NCI-H1694 treated with DMSO at 0.1 percent for 48 hours (cell line): ENCODE data around the gene TBC1D12.

ENCODE experiments used
- DNase-seq: peaks from one replicate; lab custom pipeline; 2025; lab: John Stamatoyannopoulos, UW

The TBC1D12 gene

GRCh38 chr10:94407668-94408067 is 5.3 kb downstream of the TBC1D12 start:
- no peak for DNase-seq

- no peak for DNase-seq
These were observed 6.8 kb downstream of the TBC1D12 start for GRCh38 chr10:94409021-94409657.

DNA sequence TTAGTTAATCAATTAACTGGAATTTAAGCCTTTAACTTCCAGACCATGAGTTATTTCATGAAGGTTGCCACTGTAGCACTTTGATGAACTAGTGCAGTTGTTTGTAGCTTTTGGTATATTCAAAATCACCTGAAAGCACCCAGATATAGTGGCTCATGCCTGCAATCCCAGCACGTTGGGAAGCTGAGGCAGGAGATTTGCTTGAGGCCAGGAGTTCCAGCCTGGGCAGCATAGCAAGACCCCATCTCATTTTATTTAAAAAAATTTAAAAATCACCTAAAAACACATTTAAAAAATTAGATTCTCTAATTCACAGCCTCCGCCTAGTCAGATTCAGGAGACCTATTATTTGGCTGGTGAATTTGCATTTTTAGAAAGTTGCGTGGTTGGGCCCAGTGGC is 9.0 kb downstream of the TBC1D12 start:
- no peak for DNase-seq

DNA sequence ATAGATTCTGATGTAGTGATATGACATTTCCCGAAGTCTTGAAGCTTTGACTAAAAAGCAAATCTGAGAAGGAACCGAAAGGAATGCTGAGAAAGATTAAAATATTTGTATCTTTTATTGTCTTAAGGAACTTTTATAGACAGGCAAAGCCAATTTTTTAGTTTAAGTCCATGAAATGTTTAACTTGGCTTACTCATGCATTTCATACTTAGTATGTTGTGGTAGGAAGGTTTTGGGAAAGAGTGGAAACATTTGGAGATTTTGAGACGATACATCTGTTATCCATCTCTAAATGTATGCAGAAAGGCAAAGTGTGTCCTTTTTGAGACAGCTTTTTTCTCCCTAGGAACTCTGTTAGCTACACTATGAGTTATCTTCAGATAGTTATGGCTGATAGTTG is 10.1 kb downstream of the TBC1D12 start:
- no peak for DNase-seq

GRCh38 chr10:94413361-94413760 is 11.0 kb downstream of the TBC1D12 start:
- DNase-seq: no peak

DNA sequence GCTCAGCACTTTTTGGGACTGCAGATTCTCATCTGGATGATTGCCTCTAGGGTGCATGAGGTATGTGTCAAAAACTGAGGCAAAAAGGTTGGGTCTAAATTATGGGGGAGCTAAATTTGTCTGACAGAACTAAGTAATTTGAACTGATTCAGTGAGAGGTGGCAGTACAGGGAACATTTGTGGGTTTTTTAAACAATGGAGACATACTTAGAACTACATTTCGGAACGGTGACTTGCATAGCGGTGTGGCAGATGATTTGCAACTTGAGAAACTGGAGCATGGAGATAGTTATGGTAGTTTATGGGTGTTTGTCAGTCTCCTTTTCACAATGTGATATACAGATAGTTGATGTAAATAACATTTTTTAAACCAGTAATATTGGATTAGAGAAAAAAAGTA is 14.6 kb downstream of the TBC1D12 start:
- no peak for DNase-seq

- DNase-seq: no peak
These were observed 15.0 kb downstream of the TBC1D12 start for GRCh38 chr10:94417321-94417720.

DNA sequence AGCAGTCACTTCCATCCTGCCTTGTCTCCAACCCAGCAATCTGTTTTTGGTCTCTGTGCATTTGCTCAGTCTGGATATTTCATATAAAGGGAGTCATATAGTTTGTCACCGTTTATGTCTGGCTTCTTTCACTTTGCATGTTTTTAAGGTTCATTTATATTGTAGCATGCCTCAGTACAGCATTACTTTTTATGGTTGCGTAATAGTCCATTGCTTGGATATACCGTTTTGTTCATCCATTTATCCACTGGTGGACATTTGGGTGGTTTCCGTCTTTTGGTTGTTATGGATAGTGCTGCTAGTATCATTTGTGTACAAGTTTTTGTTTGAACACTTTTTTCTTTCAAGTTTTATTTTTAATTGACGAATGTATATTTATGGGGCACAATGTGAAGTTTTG is 18.2 kb downstream of the TBC1D12 start:
- DNase-seq: no peak

DNA sequence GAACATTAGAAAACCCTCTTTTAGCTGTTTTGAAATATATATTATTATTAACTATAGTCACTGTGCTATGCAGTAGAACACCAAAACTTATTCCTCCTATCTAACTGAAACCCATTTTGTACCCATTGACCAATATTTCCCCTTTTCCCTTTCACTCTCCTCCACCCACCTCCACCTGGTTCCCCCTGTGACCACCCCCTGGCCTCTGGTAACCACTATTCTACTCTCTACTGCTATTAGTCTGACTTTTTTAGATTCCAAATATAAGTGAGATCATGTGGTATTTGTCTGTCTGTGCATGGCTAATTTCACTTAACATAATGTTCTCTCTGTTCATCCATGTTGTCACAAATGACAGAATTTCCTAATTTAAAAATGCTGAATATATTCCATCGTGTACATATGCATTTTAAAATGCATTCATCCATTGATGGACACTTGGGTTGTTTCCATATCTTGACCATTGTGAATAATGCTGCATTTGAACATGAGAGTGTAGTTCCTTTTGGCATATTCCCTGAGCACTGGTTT is 18.7 kb downstream of the TBC1D12 start:
- no peak for DNase-seq

DNA sequence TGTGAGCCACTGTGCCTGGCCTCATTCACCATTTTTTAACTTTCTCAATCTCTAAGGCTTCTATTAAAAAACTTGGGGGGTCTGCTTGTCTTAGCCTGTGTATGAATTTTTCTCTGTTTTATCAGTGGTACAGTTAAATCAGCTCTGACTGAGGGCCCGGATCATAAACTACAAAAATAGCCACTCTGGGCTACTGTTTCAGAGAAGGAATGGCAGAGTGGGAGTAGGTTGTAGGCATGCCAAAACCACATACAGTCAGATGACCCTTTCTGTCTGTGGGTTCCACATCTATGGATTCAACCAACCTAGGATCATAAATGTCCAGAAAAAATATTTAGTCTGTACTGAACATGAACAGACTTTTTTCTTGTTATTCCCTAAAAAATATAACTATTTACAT is 21.3 kb downstream of the TBC1D12 start:
- DNase-seq: no peak

DNA sequence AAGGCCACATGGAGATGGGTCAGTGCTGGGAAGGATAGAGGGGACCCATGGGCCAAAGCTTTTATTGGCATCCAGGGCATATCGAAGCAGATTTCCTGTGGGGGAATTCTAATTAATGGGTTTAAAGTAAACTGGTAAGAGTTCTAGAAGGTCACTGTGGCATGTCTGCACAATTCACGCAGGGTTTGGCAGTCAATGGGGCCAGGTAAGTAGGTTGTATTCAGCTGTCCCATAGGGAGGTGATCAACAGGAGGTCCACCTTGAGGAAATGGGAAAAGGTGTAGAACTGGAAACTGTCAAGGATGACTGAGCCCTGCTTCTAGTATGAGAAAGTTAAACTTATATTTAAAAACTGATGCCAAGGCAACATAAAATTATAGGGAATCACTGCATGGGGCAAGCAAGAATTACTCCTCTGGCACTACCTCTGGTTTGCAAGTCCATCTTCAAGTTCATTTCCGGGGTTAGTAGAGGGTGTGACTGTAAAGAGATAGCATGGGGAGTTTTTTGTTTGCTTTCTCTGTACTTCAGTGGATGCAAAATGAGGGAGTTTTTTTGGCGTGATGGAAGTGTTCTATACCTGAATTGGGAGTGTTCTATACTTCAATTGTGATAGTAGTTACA is 22.5 kb downstream of the TBC1D12 start:
- DNase-seq: no peak

DNA sequence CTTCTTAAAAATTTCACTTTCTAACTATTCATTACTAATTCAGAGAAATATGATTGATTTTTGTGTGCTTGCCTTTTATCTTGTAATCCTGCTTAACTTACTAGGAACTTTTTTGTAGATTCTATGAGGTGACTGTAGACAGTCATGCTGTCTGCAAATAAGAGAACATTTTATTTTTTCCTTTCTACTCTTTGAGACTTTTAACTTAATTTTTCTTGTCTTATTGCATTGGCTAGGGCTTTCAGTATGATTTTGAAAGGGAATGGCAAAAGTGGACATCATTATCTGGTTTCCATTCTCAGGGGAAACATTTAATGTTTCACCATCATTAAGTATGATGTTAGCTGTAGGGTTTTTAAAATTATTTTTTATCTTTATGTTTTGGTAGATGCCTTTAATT is 23.6 kb downstream of the TBC1D12 start:
- DNase-seq: no peak

GRCh38 chr10:94427166-94427565 is 24.8 kb downstream of the TBC1D12 start:
- DNase-seq: no peak

DNA sequence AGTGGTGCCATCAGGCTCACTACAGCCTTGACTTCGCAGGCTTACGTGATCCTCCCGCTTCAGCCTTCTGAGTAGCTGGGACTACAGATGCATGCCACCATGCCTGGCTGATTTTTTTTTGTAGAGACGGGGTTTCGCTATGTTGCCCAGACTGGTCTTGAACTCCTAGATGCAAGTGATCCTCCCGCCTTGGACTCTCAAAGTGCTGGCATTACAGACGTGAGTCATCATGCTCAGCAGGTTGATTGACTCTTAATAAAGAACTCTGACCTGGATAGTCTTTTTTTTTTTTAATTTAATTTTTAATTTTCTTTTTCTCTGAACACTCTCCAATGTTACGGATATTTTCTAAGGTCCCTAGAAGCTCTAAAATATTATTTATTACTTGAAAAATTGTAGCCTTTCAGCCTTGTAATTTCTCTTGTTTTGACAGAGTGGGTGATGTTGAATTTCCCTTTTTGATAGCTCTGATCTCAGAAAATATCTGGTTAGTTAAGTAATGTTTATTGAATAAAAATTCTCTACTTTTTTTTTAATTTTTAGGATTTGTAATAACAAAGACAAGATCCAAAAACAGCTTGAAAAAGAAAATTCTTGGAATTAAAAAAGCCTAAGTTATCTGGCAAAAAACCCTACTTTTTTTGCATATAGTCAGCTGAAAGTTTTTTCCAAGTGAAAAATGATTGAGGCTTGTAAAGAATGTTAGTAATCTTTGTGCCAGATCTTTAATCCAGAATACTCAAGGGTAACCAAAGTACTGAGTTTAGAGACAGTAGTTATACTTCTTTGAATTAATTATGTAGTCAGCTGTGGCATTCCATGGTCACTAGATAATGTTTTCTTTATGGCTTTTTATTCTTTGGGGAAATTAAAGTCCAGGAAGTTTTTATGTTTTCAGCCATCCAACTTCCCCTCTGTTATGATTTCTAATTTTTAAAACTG is 26.7 kb downstream of the TBC1D12 start:
- no peak for DNase-seq

DNA sequence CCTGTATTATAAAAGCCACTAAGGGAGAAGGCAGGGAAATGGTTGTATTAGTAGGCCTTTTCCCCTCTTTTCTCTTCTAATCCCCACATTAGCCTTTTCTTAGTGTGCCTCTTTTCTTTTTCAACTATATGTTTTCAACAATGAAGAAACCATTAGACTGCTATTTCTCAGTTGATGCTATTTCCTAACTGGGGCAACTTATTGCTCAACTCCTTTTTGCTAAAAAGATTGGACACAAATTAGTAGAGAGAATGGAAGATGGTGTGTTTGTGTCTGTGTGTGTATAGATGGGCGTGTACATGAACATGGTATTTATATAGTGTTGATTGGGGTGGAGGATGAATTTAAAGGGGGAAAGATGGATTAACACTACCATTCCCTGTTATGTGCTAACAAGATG is 28.4 kb downstream of the TBC1D12 start:
- no peak for DNase-seq

- DNase-seq: no peak
These were observed 30.1 kb downstream of the TBC1D12 start for GRCh38 chr10:94432443-94432842.

- no peak for DNase-seq
These were observed 37.0 kb downstream of the TBC1D12 start for GRCh38 chr10:94439275-94439861.

GRCh38 chr10:94440096-94440495 is 37.8 kb downstream of the TBC1D12 start:
- no peak for DNase-seq

DNA sequence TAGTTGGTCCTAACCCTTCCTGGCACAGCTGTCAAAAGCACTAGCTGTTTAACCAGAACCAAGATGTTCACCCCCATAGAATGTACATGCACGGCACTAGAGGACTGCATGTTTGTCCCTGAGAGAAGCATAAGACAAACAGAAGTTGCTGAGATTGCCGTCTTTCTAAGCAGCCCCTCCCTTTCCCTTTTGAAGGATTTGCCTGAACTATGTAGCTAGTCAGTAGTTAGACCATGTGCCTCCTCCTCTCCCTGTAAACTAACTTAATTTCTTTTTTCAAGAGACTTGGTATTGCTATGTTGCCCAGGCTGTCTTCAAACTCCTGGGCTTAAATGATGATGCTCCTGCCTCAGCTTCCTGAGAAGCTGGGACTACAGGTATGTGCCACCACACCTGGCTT is 40.7 kb downstream of the TBC1D12 start:
- no peak for DNase-seq

DNA sequence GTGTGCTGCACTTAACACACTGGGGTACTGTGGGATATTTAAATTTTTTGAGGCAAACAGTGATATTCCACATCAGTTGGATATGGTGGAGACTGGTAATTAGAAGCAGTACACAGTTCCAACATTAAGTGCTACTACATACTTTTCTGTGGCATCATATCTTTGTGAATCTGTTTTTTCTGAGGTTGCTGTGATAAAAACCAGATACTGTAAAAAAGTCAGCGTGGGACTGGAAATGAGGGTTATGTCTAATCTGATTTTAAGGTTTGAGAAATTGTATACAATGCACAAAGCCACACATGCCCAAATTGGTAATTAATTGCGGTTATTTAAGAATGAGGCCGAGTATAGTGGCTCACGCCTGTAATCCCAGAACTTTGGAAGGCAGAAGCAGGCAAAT is 41.2 kb downstream of the TBC1D12 start:
- DNase-seq: no peak

GRCh38 chr10:94450782-94451181 is 48.4 kb downstream of the TBC1D12 start:
- no peak for DNase-seq

- DNase-seq: no peak
These were observed 49.7 kb downstream of the TBC1D12 start for GRCh38 chr10:94451883-94452519.
